ENCODE data around the gene ZNF618. TPM values are rescaled to one million over a fixed set of nuclear protein-coding genes. Genes with fewer than 3 reads are reported as not detected.
A peak's percentile ranks its signal among the peaks of the same experiment; 100 is the strongest.

ZNF618 gene
- total RNA-seq, 1 experiment from 2014 or later: not detected

- H3K4me2 ChIP-seq (ENCODE audit: low read depth, low read length, poor library complexity, severe bottlenecking): no peak overlapping the region
- H3K79me2 ChIP-seq (ENCODE audit: low read length): no peaks in the 10 kb centered on the region
- H3K27ac ChIP-seq (ENCODE audit: low read length): no peak overlapping the region
- no peak for DNase-seq
- H3K36me3 ChIP-seq (ENCODE audit: insufficient read depth, low read length): no peaks in the 10 kb centered on the region
- H3K4me1 ChIP-seq (ENCODE audit: low read length): peaks cover 4% of the 10 kb centered on the region; the same call in 1 of the 2 replicates
- no peak overlapping the region for H2AFZ ChIP-seq (ENCODE audit: low read length)
- H3K4me3 ChIP-seq (ENCODE audit: low read length): no peak overlapping the region
- no peaks in the 10 kb centered on the region for H3K27me3 ChIP-seq (ENCODE audit: low read length)
- H3K9me2 ChIP-seq (replicated peaks; ENCODE audit: insufficient read depth, low read length): no peaks in the 10 kb centered on the region
- H3K9ac ChIP-seq (ENCODE audit: low read length): no peak overlapping the region
- no peaks in the 10 kb centered on the region for H4K20me1 ChIP-seq (ENCODE audit: insufficient read depth, low read depth, low read length)
- H3K9me3 ChIP-seq (ENCODE audit: low read length): no peaks in the 10 kb centered on the region
Observed at GRCh38 chr9:113875459-113876150, 504 bp upstream of the ZNF618 start.

GRCh38 chr9:113876993-113877368 is 872 bp downstream of the ZNF618 start:
- no peak overlapping the region for H3K9ac ChIP-seq (ENCODE audit: low read length)
- H3K4me2 ChIP-seq (ENCODE audit: low read depth, low read length, poor library complexity, severe bottlenecking): peak overlapping the region; percentile 73
- no peak overlapping the region for H3K27ac ChIP-seq (ENCODE audit: low read length)
- no peaks in the 10 kb centered on the region for H3K27me3 ChIP-seq (ENCODE audit: low read length)
- H3K9me3 ChIP-seq (ENCODE audit: low read length): no peaks in the 10 kb centered on the region
- no peaks in the 10 kb centered on the region for H3K9me2 ChIP-seq (replicated peaks; ENCODE audit: insufficient read depth, low read length)
- no peak for DNase-seq
- no peak overlapping the region for H3K4me3 ChIP-seq (ENCODE audit: low read length)
- no peak overlapping the region for H2AFZ ChIP-seq (ENCODE audit: low read length)
- no peaks in the 10 kb centered on the region for H3K79me2 ChIP-seq (ENCODE audit: low read length)
- H4K20me1 ChIP-seq (ENCODE audit: insufficient read depth, low read depth, low read length): no peaks in the 10 kb centered on the region
- H3K4me1 ChIP-seq (ENCODE audit: low read length): peaks cover 4% of the 10 kb centered on the region; the same call in 1 of the 2 replicates
- H3K36me3 ChIP-seq (ENCODE audit: insufficient read depth, low read length): no peaks in the 10 kb centered on the region

- no peak overlapping the region for H3K4me3 ChIP-seq (ENCODE audit: low read length)
- no peaks in the 10 kb centered on the region for H3K9me3 ChIP-seq (ENCODE audit: low read length)
- H4K20me1 ChIP-seq (ENCODE audit: insufficient read depth, low read depth, low read length): no peaks in the 10 kb centered on the region
- no peak overlapping the region for H3K27ac ChIP-seq (ENCODE audit: low read length)
- no peaks in the 10 kb centered on the region for H3K9me2 ChIP-seq (replicated peaks; ENCODE audit: insufficient read depth, low read length)
- peaks cover 4% of the 10 kb centered on the region; the same call in 1 of the 2 replicates for H3K4me1 ChIP-seq (ENCODE audit: low read length)
- H3K36me3 ChIP-seq (ENCODE audit: insufficient read depth, low read length): no peaks in the 10 kb centered on the region
- no peak overlapping the region for H2AFZ ChIP-seq (ENCODE audit: low read length)
- H3K9ac ChIP-seq (ENCODE audit: low read length): no peak overlapping the region
- no peak overlapping the region for H3K4me2 ChIP-seq (ENCODE audit: low read depth, low read length, poor library complexity, severe bottlenecking)
- H3K79me2 ChIP-seq (ENCODE audit: low read length): no peaks in the 10 kb centered on the region
- peak; percentile 41 for DNase-seq
- H3K27me3 ChIP-seq (ENCODE audit: low read length): no peaks in the 10 kb centered on the region
Observed at GRCh38 chr9:113879318-113879717, 3.2 kb downstream of the ZNF618 start.

GRCh38 chr9:113879911-113880310 is 3.8 kb downstream of the ZNF618 start:
- peaks cover 4% of the 10 kb centered on the region; the same call in 1 of the 2 replicates for H3K4me1 ChIP-seq (ENCODE audit: low read length)
- no peaks in the 10 kb centered on the region for H3K27me3 ChIP-seq (ENCODE audit: low read length)
- H3K9me3 ChIP-seq (ENCODE audit: low read length): no peaks in the 10 kb centered on the region
- no peaks in the 10 kb centered on the region for H3K9me2 ChIP-seq (replicated peaks; ENCODE audit: insufficient read depth, low read length)
- no peaks in the 10 kb centered on the region for H4K20me1 ChIP-seq (ENCODE audit: insufficient read depth, low read depth, low read length)
- no peak overlapping the region for H3K4me3 ChIP-seq (ENCODE audit: low read length)
- no peak overlapping the region for H3K27ac ChIP-seq (ENCODE audit: low read length)
- H3K4me2 ChIP-seq (ENCODE audit: low read depth, low read length, poor library complexity, severe bottlenecking): no peak overlapping the region
- DNase-seq: no peak
- H3K9ac ChIP-seq (ENCODE audit: low read length): no peak overlapping the region
- H3K79me2 ChIP-seq (ENCODE audit: low read length): no peaks in the 10 kb centered on the region
- no peaks in the 10 kb centered on the region for H3K36me3 ChIP-seq (ENCODE audit: insufficient read depth, low read length)
- H2AFZ ChIP-seq (ENCODE audit: low read length): no peak overlapping the region

GRCh38 chr9:113882181-113882580 is 6.1 kb downstream of the ZNF618 start:
- no peak overlapping the region for H3K27ac ChIP-seq (ENCODE audit: low read length)
- no peak overlapping the region for H3K9ac ChIP-seq (ENCODE audit: low read length)
- no peak for DNase-seq
- H3K9me3 ChIP-seq (ENCODE audit: low read length): no peaks in the 10 kb centered on the region
- no peaks in the 10 kb centered on the region for H3K79me2 ChIP-seq (ENCODE audit: low read length)
- no peaks in the 10 kb centered on the region for H3K36me3 ChIP-seq (ENCODE audit: insufficient read depth, low read length)
- no peak overlapping the region for H2AFZ ChIP-seq (ENCODE audit: low read length)
- no peaks in the 10 kb centered on the region for H3K27me3 ChIP-seq (ENCODE audit: low read length)
- H3K4me2 ChIP-seq (ENCODE audit: low read depth, low read length, poor library complexity, severe bottlenecking): no peak overlapping the region
- H3K4me1 ChIP-seq (ENCODE audit: low read length): no peaks in the 10 kb centered on the region
- no peaks in the 10 kb centered on the region for H4K20me1 ChIP-seq (ENCODE audit: insufficient read depth, low read depth, low read length)
- no peak overlapping the region for H3K4me3 ChIP-seq (ENCODE audit: low read length)
- H3K9me2 ChIP-seq (replicated peaks; ENCODE audit: insufficient read depth, low read length): no peaks in the 10 kb centered on the region

- H3K9me3 ChIP-seq (ENCODE audit: low read length): no peaks in the 10 kb centered on the region
- no peaks in the 10 kb centered on the region for H3K79me2 ChIP-seq (ENCODE audit: low read length)
- no peak overlapping the region for H3K27ac ChIP-seq (ENCODE audit: low read length)
- H2AFZ ChIP-seq (ENCODE audit: low read length): no peak overlapping the region
- DNase-seq: no peak
- H3K9me2 ChIP-seq (replicated peaks; ENCODE audit: insufficient read depth, low read length): no peaks in the 10 kb centered on the region
- no peak overlapping the region for H3K4me3 ChIP-seq (ENCODE audit: low read length)
- no peaks in the 10 kb centered on the region for H4K20me1 ChIP-seq (ENCODE audit: insufficient read depth, low read depth, low read length)
- no peaks in the 10 kb centered on the region for H3K4me1 ChIP-seq (ENCODE audit: low read length)
- no peak overlapping the region for H3K4me2 ChIP-seq (ENCODE audit: low read depth, low read length, poor library complexity, severe bottlenecking)
- no peak overlapping the region for H3K9ac ChIP-seq (ENCODE audit: low read length)
- no peaks in the 10 kb centered on the region for H3K27me3 ChIP-seq (ENCODE audit: low read length)
- H3K36me3 ChIP-seq (ENCODE audit: insufficient read depth, low read length): no peaks in the 10 kb centered on the region
Observed at GRCh38 chr9:113882636-113883164, 6.6 kb downstream of the ZNF618 start.

GRCh38 chr9:113885183-113886025 is 9.3 kb downstream of the ZNF618 start:
- no peak overlapping the region for H3K4me2 ChIP-seq (ENCODE audit: low read depth, low read length, poor library complexity, severe bottlenecking)
- H3K27me3 ChIP-seq (ENCODE audit: low read length): no peaks in the 10 kb centered on the region
- H3K79me2 ChIP-seq (ENCODE audit: low read length): no peaks in the 10 kb centered on the region
- no peak overlapping the region for H3K4me3 ChIP-seq (ENCODE audit: low read length)
- H2AFZ ChIP-seq (ENCODE audit: low read length): no peak overlapping the region
- no peak overlapping the region for H3K9ac ChIP-seq (ENCODE audit: low read length)
- H3K9me2 ChIP-seq (replicated peaks; ENCODE audit: insufficient read depth, low read length): no peaks in the 10 kb centered on the region
- H3K36me3 ChIP-seq (ENCODE audit: insufficient read depth, low read length): no peaks in the 10 kb centered on the region
- DNase-seq: no peak
- H3K4me1 ChIP-seq (ENCODE audit: low read length): no peaks in the 10 kb centered on the region
- no peak overlapping the region for H3K27ac ChIP-seq (ENCODE audit: low read length)
- no peaks in the 10 kb centered on the region for H4K20me1 ChIP-seq (ENCODE audit: insufficient read depth, low read depth, low read length)
- no peaks in the 10 kb centered on the region for H3K9me3 ChIP-seq (ENCODE audit: low read length)

GRCh38 chr9:113886026-113886369 is 9.9 kb downstream of the ZNF618 start:
- DNase-seq: no peak
- H3K36me3 ChIP-seq (ENCODE audit: insufficient read depth, low read length): no peaks in the 10 kb centered on the region
- no peaks in the 10 kb centered on the region for H3K9me2 ChIP-seq (replicated peaks; ENCODE audit: insufficient read depth, low read length)
- H3K27me3 ChIP-seq (ENCODE audit: low read length): no peaks in the 10 kb centered on the region
- no peak overlapping the region for H3K27ac ChIP-seq (ENCODE audit: low read length)
- no peak overlapping the region for H3K9ac ChIP-seq (ENCODE audit: low read length)
- no peak overlapping the region for H3K4me3 ChIP-seq (ENCODE audit: low read length)
- no peaks in the 10 kb centered on the region for H3K4me1 ChIP-seq (ENCODE audit: low read length)
- no peaks in the 10 kb centered on the region for H3K79me2 ChIP-seq (ENCODE audit: low read length)
- H2AFZ ChIP-seq (ENCODE audit: low read length): no peak overlapping the region
- H3K4me2 ChIP-seq (ENCODE audit: low read depth, low read length, poor library complexity, severe bottlenecking): no peak overlapping the region
- H4K20me1 ChIP-seq (ENCODE audit: insufficient read depth, low read depth, low read length): no peaks in the 10 kb centered on the region
- no peaks in the 10 kb centered on the region for H3K9me3 ChIP-seq (ENCODE audit: low read length)

Data from Karpas-422 (cell line).